HG03103 (cell line): Measurements from ENCODE around the gene SMC3.
A peak's percentile ranks its signal among the peaks of the same experiment; 100 is the strongest.

Source experiments
- ATAC-seq: cut with Tn5 transposase; IDR thresholded peaks from one replicate; pipeline ENCODE4 v1.9.1; 2021; ENCODE audit warnings: low read depth; ENCODE audit not compliant: unreplicated experiment

SMC3 gene

GRCh38 chr10:110643035-110643652 is 75.6 kb downstream of the SMC3 start:
- no peak for ATAC-seq

DNA sequence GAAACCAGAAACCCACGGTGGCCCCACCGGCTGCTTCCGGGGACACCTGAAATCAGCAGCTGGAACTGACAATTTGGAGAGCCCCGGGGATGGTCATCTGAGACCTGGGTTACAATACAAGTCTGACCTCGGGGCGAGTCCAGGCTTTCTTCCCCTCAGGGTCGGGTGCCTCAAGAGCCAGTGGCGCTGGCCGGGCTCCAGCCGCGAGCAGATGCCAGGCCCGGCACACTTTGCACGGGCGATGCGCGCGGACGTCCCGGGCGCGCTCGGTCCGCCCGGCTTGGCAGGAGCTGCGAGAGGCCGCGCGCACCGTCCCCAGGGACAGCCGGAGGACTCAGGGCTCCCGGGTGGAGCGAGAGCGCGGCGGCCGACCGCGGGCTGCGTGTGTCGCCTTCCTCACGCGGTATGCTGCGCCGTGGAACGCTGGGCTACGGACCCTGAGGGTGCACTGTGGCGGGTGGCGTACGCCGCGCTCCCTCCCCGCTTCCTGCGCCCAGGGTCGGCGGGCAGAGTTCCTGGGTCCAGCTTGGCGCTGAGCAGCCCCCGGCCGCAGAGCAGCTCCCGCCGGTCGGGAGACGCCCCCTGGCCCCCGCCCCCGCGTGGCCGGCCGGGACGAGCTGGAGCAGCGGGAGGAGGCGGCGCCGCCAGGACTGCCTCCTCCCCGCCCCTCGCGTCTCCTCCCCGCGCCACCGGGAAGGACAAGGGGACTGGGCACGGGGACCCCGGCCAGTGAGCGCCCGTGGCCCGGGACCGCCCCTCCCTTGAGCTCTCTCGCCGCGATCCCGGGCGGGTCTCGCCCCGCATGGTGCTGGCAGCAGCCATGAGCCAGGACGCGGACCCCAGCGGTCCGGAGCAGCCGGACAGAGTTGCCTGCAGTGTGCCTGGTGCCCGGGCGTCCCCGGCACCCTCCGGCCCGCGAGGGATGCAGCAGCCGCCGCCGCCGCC is 76.4 kb downstream of the SMC3 start, which contains the start of gene RBM20:
Gene RBM20, plus strand, starts transcription at position 684 of the 945 bp plus-strand sequence. Its CDS starts 119 bp downstream, at position 803.
- ATAC-seq, result no peak

DNA sequence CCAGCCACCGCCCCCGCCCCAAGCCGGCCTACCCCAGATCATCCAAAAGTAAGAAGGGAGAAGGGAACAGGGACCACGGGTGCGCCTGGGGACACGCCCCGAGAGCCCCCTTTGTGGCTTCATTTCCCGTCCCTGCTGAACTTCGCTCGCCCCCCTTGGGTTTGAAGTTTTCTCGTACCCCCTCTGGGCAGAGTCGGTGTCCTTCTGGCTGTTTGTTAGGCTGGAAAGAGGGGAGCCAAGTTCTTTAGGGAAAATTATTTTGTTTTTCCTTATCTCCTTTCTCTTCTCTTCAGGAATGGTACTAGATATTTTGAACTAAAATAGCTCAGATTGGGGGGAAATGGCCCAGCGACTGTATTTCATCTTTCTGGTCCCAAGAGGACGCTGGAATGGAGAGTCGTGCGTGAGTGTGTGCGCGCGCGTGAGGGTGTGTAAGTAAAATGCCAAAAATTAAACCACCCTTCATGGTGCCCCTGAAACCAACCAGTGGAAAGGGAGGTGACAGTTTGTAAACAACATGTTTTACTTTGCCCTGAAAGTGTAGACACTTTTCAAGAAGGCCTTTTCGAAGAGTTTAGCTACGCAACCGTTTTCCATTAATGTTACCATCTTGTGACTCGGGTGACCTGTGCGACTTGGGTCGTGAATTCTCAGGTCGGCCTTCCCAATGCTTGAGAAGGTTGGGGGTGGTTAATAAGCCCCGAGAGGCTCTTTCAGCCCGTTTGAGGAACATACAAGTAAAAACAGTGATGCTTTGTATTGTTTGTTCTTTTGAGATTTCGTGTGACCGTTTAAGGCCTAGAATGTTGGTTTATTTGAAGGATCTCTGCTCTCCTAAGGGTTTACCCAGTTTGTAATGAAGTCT is 77.3 kb downstream of the SMC3 start:
- no peak for ATAC-seq

GRCh38 chr10:110646417-110647135 is 79.1 kb downstream of the SMC3 start:
- no peak for ATAC-seq

DNA sequence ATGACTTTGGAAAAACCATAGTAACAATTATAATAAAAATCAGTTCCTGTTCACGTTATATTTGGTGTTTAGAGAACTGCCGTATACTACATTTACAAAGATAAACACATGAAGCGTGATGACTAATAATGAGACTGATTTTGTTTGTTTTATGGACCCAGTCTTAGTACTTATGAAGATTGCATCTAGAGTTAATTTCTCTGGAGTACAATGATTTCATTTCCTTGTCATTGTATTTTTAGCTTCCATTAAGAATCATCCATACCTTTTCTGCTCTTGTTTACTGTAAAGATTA is 79.6 kb downstream of the SMC3 start:
- ATAC-seq, result no peak

- ATAC-seq, result no peak
Measured at GRCh38 chr10:110648692-110649346, 81.3 kb downstream of the SMC3 start.

- no peak for ATAC-seq
Measured at GRCh38 chr10:110649347-110650264, 82.1 kb downstream of the SMC3 start.

- no peak for ATAC-seq
Measured at GRCh38 chr10:110650265-110650668, 82.8 kb downstream of the SMC3 start.

- ATAC-seq, result peak; percentile 96
Measured at GRCh38 chr10:110651044-110651958, 83.8 kb downstream of the SMC3 start.

GRCh38 chr10:110652475-110653118 is 85.1 kb downstream of the SMC3 start:
- no peak for ATAC-seq
